GM20000 (cell line): Measurements from ENCODE around the gene DDHD1.

ENCODE experiments used
- DNase-seq: peaks from one replicate; pipeline ENCODE4 v3.0.0; 2012; ENCODE audit warnings: low spot score
- TF ChIP-seq, protein P1 (sequence below): IDR thresholded peaks from 2 replicates; pipeline ENCODE4 v1.5.1; 2012; ENCODE audit warnings: mild to moderate bottlenecking, control low read depth; ENCODE audit errors: extremely low read depth, missing control alignments

Gene DDHD1

DNA sequence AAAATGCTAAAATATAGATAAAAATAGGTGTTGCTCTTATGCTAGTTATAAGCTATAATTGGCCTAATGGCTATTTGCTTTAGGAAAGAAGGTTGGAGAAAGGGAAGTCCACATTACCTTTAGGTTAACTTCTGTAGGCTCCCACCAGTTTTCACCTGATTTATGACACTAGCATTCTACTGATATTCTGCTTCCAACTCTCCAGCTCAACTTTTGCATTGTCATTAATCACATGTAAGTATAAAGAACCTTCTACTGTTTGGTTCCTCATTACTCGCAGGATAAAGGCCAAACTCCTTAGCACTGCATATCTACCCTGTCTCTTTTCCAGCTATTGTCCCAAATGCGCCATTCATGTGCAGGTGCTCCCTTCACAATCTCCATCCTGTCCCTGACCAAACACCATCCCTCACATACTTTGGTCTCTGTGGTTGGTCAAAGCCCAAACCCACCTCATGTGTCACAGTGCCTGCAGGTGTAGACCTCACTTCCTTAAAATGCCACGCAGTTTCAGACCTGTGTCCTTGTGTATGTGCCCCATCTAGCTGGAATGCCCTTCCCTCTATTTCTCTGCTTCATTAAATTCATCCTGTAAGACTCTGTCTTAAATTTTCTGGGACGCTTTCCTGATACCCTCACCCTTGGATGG is 3.3 kb downstream of the DDHD1 start:
- no peak for DNase-seq
- TF ChIP-seq, protein P1, sequence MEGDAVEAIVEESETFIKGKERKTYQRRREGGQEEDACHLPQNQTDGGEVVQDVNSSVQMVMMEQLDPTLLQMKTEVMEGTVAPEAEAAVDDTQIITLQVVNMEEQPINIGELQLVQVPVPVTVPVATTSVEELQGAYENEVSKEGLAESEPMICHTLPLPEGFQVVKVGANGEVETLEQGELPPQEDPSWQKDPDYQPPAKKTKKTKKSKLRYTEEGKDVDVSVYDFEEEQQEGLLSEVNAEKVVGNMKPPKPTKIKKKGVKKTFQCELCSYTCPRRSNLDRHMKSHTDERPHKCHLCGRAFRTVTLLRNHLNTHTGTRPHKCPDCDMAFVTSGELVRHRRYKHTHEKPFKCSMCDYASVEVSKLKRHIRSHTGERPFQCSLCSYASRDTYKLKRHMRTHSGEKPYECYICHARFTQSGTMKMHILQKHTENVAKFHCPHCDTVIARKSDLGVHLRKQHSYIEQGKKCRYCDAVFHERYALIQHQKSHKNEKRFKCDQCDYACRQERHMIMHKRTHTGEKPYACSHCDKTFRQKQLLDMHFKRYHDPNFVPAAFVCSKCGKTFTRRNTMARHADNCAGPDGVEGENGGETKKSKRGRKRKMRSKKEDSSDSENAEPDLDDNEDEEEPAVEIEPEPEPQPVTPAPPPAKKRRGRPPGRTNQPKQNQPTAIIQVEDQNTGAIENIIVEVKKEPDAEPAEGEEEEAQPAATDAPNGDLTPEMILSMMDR = no peak

DNA sequence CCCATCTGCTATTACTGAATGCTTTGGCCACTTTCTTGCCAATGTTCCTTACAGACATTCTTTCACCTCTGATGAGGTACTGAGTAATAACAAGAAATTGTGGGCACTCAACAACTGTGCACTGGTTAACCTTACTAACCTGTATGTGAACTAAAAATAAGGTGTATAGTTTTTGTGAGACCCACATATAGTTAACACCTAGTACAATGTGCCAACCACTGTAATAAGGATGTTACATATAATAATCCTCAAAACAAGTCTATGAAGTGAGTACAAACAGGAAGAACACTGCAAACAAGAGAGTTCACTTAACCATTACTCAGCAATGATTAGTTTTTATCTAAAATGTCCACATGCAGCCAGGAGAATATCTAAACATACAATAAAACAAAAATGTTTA is 4.5 kb downstream of the DDHD1 start:
- TF ChIP-seq, protein P1 = no peak
- no peak for DNase-seq

DNA sequence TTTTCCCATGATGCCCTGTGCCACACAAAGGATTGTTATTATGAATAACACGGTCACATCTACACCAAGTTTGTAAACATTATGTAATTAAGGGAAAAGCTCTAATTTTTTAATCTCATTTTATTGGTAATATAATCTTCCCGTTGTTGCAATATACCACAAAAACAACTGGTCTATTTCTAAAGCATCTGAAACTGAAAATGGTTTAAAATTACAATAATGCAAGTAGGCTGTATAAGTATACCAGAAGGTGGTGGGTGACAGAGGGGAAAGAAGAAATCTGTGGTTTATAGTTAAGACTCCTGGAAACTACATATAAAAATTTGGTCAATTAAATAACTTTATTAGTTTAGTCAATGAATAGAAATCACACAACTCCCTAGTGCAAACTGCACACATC is 5.2 kb downstream of the DDHD1 start:
- no peak for DNase-seq

GRCh38 chr14:53147208-53147607 is 5.9 kb downstream of the DDHD1 start:
- TF ChIP-seq, protein P1 = no peak
- peak; percentile 40 for DNase-seq

More for the DNA sequence above, 5.2 kb downstream of the DDHD1 start:
- TF ChIP-seq, protein P1 = no peak

DNA sequence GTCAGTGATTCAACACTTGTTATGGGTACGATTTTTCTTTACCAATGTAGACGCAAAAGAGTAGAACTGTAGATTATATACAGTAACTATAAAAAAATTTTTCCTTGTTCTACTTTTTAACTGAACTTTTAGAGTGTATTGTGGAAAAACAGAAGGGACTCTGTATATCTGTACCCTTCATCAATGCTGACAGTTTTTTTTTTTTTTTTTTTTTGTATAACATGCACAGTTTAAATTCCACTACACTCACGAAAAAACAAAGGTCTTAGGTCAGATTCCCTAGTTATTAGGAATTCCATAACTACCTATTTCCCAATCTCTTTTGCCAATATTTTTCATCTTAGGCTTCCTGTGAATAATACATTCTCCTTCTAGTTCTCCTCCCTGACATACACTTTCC is 6.4 kb downstream of the DDHD1 start:
- DNase-seq = no peak
- TF ChIP-seq, protein P1 = no peak

GRCh38 chr14:53144244-53144643 is 8.9 kb downstream of the DDHD1 start:
- TF ChIP-seq, protein P1 = no peak
- DNase-seq = peak; percentile 36

- TF ChIP-seq, protein P1 = no peak
- no peak for DNase-seq
These were observed 12.5 kb downstream of the DDHD1 start for GRCh38 chr14:53140585-53140984.
